GM19351 (cell line): ENCODE data around the gene RPGRIP1L.
"Not testable (repeated sequence)": the region's sequence is repeated elsewhere in the genome, so short reads cannot be mapped to it uniquely, and the experiment has no call there.

ENCODE experiments used
- ATAC-seq: cut with Tn5 transposase; IDR thresholded peaks from one replicate; pipeline ENCODE4 v1.9.1; 2021; ENCODE audit warnings: mild to moderate bottlenecking, moderate library complexity; ENCODE audit not compliant: unreplicated experiment

RPGRIP1L gene

DNA sequence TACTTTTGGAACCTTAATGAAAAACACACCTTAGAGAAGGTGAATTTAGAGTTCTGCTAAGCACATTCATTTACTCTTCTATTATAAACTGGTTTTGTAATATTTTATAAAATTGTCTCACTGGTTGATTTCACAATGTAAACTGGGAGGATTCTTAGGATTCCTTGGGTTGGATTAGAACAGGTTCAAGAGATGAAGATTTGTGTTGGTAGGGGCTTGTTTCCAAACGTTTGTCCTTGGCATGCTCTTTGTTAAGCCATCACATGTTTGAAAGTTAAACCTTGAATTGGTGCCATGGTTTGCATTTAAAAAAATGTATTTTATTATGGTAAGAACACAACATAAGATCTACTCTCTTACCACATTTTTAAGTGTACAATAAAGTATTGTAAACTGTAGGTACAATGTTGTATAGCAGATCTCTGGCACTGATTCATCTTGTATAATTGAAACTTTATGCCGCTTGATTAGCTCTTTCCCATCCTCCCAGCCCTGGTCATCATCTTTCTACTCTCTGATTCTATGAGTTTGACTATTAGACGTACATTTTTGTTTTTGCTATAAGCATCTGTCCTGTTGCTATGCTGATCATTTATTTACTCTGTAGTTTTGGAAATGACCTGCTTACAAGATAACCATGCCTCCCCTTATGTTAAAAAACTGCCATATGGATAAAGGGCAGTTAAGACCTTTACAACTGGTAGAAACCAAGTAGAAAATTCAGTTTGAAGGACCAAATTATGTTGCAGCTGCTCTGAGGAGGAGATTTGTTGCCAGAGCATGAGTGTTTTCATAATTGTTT lies 9.9 kb upstream of the RPGRIP1L start:
- no peak for ATAC-seq

DNA sequence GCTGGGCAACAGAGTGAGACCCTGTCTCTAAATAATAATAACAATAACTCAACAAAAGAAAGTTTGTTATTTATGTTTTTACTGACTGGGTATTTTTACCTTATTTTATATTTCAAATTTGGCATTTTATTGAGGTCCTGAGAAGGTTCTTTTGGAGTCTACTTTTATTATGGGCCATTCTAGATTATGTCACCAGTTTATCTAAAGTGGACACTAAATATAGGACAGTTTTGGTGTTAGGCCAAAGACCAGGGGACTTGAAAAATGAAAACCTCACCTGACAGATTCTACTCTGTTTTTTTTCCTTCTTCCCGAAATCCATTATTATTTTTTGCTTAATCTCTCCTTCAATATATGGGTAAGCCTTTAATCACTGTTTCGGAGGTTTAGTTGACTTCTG lies 8.4 kb upstream of the RPGRIP1L start:
- ATAC-seq: no peak

DNA sequence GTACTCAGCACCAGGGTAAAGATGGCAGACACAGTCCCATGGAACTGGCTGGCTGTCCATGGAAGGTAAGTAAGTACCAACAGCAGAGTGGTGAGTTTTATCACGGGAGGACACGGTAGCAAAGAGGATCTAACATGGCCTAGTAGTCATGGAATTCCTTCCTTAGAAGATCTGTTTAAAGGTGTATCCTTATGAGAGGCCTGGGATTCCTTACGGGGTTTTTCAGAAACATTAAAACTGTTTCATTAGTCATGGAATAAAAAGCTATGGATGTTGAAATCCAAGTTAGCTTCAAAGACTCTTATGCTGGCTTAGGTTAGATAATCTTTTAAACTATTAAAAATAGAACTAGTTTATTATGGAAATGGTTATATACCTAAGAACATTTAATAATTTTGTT lies 7.7 kb upstream of the RPGRIP1L start:
- ATAC-seq: no peak

DNA sequence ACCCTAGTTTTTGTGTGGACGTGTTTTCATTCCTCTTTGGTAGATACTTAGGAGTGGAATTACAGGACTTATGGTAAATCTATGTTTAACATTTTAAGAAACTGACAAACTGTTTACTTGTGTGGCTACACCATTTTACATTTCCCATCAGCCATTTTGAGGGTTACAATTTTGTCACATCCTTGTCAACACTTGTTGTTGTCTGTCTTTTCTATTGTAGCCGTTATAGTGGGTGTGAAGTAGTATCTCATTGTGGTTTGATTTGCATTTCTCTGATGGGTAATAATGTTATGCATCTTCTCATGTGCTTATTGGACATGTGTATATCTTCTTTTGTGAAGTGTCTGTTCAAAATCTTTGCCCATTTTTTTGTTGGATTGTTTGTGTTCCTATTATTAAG lies 4.8 kb upstream of the RPGRIP1L start:
- no peak for ATAC-seq

DNA sequence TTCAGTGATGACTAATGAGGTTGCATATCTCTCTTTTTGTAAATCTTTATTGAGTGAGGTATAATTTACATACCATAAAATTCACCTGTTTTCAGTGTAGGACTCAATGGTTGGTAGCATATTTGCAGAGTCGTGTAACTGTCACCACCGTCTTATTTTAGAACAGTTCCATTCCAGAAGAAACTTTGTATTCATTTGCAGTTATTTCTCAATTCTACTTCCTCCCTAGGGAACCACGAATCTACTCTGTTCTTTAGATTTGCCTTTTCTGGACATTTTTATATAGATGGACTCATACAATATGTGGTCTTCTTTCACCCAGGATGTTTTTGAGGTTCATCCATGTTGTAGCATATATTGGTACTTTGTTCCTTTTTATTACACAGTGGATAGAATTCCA lies 4.0 kb upstream of the RPGRIP1L start:
- ATAC-seq: no peak

DNA sequence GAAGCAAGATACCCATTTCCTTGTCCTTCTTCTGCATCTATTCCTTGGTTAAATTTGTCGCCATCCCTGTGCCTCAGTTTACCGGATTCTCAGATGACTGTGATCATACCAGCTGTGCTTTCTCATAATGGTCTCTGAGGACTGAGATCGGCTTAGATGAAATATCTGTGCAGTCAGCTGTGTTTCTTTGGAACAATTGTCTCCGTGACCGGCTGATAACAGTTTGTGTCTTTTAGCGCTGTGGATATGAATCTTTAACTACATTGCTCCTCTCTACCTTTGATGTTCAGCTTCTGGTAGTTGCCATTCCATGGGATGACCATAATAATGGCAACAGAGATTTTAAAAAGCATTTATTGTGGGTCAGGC lies 770 bp upstream of the RPGRIP1L start:
- ATAC-seq: no peak

DNA sequence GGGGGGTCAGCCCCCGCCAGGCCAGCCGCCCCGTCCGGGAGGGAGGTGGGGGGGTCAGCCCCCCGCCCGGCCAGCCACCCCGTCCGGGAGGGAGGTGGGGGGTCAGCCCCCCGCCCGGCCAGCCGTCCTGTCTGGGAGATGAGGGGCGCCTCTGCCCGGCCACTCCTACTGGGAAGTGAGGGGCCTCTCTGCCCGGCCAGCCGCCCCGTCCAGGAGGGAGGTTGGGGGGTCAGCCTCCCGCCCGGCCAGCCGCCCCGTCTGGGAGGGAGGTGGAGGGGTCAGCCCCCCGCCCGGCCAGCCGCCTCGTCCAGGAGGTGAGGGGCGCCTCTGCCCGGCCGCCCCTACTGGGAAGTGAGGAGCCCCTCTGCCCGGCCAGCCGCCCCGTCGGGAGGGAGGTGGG lies 5.4 kb downstream of the RPGRIP1L start:
- not testable (repeated sequence) for ATAC-seq

DNA sequence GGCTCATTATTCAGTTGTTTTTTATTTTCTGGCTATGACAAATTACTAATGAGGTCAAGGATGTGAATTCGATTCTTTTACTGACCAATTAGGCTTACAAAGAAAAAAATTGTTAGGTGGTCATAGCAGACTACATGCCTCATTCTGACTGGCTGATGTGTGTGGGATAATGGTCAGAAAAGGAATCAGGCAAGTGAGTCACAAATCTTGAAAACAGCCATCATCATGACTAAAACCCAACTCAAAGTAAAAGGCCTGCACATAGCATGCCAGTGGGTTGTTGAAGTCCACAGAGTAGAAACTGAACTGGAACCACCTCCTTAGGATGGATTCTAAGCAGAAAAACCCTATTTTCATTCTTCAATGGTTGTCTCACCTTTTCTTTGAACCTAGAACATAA lies 8.6 kb downstream of the RPGRIP1L start:
- ATAC-seq: no peak

DNA sequence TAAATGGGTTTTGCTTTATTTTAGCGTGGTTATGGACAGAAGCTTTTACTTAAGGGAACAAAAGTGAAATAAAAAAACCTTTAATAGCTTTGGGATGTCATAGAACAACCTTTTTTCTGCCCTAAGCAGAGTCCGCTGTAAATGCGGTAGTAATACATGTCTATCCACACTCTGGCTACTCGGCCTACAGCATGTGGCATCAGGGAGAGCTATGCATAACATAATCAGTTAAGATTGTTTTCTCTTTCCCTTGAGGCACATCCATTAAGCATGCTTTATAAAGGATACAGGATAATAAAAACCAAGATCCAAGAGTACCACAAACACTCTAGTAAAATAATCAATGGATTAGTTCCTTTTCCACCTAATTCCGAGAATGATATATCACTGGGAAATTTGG lies 10.3 kb downstream of the RPGRIP1L start:
- no peak for ATAC-seq

DNA sequence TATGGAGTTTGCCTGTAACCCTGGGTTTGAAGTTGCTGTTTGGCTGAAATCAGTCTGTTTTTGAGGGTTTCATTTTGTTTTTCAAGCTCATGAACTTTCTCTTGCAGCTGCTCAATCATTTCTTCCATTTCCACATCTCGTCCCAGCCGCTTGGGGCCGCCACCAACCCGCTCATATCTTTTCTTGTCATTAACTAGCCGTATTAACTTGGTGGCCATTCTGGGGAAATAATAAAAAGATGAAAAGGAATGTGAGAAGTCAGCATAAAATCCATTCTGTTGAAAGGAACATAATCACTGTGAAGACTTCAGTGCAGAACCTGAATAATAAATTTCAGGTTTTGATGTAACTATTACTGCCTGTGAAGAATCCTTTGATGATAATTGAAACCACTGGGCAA lies 11.5 kb downstream of the RPGRIP1L start:
- no peak for ATAC-seq

DNA sequence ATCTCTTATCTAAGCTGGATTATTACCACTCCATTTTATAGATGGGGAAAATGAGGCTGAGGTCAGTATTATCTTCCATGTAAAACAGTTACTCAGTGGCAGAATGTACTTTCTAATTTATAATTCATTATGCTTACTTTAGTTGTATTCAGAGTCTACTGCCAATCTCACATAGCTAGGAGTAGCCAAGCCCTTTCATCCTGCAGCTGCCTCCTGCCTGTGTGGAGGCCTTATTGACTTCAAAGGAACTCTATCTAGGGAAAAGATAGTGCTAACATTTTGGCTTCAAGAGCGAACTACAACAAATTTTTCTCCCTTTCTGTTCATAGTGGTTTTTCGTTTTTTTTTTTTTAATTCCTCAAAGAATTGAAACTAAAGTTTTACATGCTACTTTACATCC lies 12.9 kb downstream of the RPGRIP1L start:
- no peak for ATAC-seq

DNA sequence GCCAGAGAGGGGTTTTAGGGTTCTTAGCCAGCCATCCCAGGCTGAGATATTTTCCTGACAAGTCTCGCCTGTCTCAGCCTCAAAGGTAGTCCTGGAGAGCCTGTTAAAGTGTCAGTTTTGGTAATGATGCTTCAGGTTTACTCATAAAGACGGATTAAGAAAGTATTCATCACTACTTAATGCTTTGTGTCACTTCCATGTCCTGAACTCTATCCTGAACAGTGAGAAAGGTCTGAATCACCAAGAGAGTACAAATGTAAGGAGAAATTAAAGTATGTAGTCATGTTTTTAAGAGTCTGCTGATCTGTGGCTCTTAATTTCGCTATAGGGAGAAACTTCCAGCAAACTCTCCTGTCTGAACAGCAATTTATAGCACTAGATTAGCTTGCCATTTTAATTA lies 14.0 kb downstream of the RPGRIP1L start:
- no peak for ATAC-seq

DNA sequence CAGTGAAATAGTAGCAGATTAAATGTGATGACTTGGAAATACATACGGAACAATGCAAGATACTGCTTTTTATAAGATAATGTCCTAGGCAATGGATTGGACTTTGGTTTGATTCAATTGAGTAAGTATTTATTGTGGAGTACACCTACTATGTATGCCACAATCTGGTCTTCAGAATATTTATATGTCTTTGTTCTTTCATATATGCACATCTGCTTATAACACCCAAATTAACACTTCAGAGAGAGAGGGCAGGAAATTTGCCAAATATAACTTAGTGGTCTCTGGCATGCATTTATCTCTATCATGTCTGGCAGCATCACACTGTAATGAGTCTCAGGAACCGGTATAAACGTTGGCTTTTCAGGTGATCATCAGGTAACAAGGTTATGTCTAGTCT lies 16.9 kb downstream of the RPGRIP1L start:
- no peak for ATAC-seq

DNA sequence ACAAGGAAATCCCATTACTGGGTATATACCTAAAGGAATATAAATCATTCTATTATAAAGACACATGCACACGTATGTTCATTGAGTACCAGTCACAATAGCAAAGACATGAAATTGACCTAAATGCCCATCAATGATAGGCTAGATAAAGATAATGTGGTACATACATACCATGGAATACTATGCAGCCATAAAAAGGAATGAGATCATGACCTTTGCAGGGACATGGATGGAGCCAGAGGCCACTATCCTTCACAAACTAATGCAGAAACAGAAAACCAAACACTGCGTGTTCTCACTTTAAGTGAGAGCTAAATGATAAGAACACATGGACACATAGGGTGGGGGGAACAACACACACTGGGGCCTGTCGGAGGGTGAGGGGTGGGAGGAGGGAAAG lies 18.3 kb downstream of the RPGRIP1L start:
- not testable (repeated sequence) for ATAC-seq

DNA sequence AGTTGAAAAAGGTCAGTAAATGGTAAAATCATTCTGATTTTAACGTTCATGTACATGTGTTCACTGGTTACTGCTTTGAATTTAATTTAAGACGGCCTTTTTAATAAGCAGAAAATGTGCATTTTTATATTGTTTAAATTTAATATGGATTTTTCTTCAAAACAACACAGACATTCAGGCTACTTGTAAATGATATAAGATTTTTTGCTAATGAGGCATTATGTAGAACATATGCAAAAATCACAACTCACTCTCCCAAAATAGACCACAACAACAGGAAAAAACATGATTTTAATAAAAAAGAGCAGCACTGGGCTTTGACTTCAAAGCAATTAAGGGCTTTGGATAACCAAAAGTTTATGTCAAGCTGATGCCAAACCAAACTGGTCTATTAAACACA lies 22.3 kb downstream of the RPGRIP1L start:
- no peak for ATAC-seq

DNA sequence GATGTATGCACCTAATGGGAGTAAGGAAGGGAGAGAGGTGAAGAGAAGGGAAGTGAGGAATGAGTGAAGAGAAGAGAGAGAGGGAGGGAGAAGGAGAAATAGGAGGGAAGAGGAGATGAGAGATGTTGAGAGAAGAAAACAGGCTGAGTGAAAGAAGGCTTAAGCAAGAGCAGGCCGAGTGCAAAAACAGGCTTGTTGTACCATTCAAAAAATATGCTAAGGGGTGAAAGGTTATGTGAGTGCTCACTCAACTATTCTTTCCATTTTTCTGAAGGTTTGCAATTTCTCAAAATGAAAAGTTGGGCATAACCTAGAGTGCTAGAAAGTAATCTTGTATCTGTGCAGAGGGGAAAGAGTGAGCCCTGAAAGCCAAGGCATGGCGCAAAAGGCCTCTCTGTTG lies 22.9 kb downstream of the RPGRIP1L start:
- ATAC-seq: no peak

DNA sequence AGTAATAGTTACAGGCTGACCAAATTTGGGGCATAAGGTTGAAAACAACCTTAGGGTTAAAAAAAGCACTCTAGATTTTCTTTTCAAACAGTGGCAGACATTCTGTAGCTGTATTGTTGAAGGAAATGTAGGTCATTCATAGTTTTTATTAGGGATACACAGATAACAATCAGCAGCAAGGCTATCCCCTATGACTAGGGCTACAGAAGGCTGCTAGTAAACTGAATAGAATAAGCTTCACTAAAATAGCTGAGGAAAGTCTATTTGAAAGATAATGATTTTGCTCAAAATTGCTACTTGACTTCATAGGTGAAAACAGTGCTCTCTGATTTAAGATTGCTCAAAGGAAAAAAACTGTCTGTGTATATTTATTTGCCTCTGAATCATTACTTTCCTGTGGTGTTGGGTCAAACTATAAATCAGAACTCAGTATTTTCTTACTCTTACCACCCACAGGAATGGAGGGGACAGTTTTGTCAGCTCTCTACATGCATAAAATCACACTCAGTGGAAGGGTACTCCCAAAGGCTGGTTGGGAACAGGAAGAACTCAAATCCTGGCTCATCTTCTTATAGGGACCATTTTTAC lies 24.8 kb downstream of the RPGRIP1L start:
- no peak for ATAC-seq

DNA sequence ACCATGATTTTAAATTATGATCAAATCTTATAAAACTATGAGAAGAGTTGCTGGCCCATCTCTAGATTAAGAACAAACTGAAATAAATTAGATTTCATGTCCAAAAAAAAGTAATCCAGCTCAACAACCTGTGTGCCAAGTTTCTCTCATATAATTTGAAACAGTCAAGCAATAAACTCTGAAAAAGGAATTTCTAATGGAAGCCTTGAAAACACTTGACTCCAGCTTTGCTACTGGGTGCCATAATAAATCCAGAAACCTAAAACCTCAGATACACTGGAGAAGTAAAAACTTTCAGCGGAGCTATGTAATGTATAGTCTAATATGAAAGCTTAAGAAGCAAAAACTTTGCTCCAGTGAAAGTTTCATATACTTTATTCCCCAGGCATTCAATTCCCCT lies 25.5 kb downstream of the RPGRIP1L start:
- no peak for ATAC-seq

DNA sequence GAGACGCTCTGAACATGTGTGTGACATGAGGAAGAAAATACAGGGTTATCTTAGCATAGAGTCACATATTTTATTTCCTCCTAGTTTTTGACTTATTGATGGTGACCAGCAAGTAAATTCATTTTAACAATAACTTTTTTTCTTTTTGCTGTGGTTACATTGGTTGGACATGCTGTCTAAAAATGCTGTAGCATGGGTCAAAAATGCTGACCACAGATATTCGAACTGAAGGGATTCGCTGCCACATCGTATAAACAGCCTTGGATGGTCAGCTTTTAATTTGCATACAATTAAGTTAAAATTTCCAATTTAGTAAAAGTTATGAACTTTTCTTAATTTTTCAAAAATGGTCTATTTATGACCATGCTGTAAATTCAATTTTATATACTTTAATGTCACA lies 30.5 kb downstream of the RPGRIP1L start:
- no peak for ATAC-seq

DNA sequence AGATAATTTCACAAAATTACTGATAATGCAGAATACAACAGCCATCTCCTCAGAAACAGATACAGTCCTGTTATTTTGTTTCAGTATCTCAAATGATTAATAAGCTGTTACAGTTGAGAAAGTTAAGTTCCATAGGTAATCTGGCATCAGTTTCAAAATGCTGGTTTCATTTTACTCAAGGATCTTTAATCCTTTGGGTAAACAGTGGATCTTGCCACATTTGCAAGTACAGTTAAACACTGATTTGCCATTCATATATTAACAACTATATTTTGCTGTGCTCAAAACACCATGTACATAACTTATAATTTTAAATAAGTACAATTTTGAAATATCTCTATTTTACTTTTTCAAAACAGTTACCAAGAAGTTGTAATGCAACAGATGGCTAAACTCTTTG lies 31.2 kb downstream of the RPGRIP1L start:
- no peak for ATAC-seq

DNA sequence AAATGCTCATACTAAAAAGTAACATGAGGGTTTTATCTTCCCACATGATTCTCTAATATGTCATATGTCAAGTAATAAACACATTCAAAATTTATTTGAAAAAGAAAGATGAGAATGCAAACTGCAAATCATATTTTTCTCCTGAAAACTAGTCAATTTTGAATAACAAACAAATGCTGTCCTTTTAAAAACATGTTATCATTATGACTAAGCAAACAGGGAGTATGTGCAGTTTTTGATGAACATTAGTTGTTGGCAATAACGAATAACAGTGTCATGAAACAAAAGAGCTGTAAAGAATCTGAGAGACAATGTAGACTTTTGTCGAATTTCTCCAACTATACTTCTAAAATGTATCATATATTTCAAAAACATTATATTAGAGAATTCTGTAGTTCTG lies 34.8 kb downstream of the RPGRIP1L start:
- ATAC-seq: no peak

DNA sequence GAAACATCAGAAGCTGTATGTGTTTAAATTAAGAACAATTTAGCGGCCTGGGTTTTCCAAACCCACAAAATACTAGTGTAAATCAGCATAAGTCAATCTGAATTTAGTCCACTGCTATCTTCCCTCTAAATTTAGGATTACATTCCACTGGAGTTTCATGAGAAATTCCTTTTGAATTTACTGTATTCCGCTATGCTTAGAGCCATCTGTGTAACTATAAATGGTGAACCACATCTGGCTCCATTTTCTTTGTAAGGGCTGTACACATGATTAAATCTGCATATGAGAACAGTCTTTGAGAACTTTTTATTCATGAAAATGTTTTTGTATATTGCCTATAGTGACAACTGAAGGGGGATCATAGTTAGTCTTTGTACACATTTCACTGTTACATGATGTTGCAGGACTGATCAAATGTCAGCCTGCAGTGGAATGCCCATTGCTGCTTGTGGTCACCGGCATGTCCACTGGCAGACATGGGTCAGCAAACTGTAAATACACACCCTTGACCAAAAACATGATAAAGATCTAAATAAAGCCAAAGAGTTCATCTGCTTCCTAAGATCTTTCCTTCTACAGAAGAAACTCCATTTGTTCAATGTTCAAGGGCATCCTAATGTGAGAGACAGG lies 36.8 kb downstream of the RPGRIP1L start:
- ATAC-seq: no peak
